Measurements from ENCODE around the gene TOB1.
"Not testable (repeated sequence)": the region's sequence is repeated elsewhere in the genome, so short reads cannot be mapped to it uniquely, and the experiment has no call there.

TOB1 gene

GRCh38 chr17:50884439-50885311 is 18.5 kb upstream of the TOB1 start:
- DNase-seq (ENCODE audit: low read depth), result no peak
- H3K4me3 ChIP-seq (ENCODE audit: low read depth, low read length), result no peak overlapping the region
- no peak for TF ChIP-seq CTCF (IDR thresholded peaks at IDR 0.05; ENCODE audit: insufficient read depth, low read depth, low read length, missing control alignments)

GRCh38 chr17:50883850-50884438 is 17.8 kb upstream of the TOB1 start:
- TF ChIP-seq CTCF (IDR thresholded peaks at IDR 0.05; ENCODE audit: insufficient read depth, low read depth, low read length, missing control alignments), result no peak
- peak; percentile 23 for DNase-seq (ENCODE audit: low read depth)
- H3K4me3 ChIP-seq (ENCODE audit: low read depth, low read length), result no peak overlapping the region

GRCh38 chr17:50882851-50883250 is 16.7 kb upstream of the TOB1 start:
- no peak for TF ChIP-seq CTCF (IDR thresholded peaks at IDR 0.05; ENCODE audit: insufficient read depth, low read depth, low read length, missing control alignments)
- DNase-seq (ENCODE audit: low read depth), result no peak
- no peak overlapping the region for H3K4me3 ChIP-seq (ENCODE audit: low read depth, low read length)

GRCh38 chr17:50881182-50881581 is 15.0 kb upstream of the TOB1 start:
- no peak overlapping the region for H3K4me3 ChIP-seq (ENCODE audit: low read depth, low read length)
- no peak for TF ChIP-seq CTCF (IDR thresholded peaks at IDR 0.05; ENCODE audit: insufficient read depth, low read depth, low read length, missing control alignments)
- no peak for DNase-seq (ENCODE audit: low read depth)

- H3K4me3 ChIP-seq (ENCODE audit: low read depth, low read length), result no peak overlapping the region
- no peak for DNase-seq (ENCODE audit: low read depth)
- no peak for TF ChIP-seq CTCF (IDR thresholded peaks at IDR 0.05; ENCODE audit: insufficient read depth, low read depth, low read length, missing control alignments)
These were observed 12.9 kb upstream of the TOB1 start for GRCh38 chr17:50879086-50879485.

GRCh38 chr17:50877838-50878237 is 11.7 kb upstream of the TOB1 start:
- no peak for DNase-seq (ENCODE audit: low read depth)
- no peak overlapping the region for H3K4me3 ChIP-seq (ENCODE audit: low read depth, low read length)
- no peak for TF ChIP-seq CTCF (IDR thresholded peaks at IDR 0.05; ENCODE audit: insufficient read depth, low read depth, low read length, missing control alignments)

- DNase-seq (ENCODE audit: low read depth); H3K4me3 ChIP-seq (ENCODE audit: low read depth, low read length): not testable (repeated sequence)
These were observed 10.9 kb upstream of the TOB1 start for GRCh38 chr17:50877042-50877441.

Data from GM12865 (cell line).